PC-3 (cell line): Measurements from ENCODE around the gene FRMPD1. TPM values are rescaled to one million over a fixed set of nuclear protein-coding genes. Genes with fewer than 3 reads are reported as not detected.

Source experiments
- ATAC-seq: fragments of 200-7000 bp; cut with Tn5 transposase; 2 replicates; pipeline ENCODE4 v1.9.1; 2020; ENCODE audit warnings: mild to moderate bottlenecking, moderate library complexity
- BruUV-seq: library from RNA; stranded (reverse); fragments of 400-500 nt; replicated peaks from 2 replicates; lab custom pipeline; 2021; lab: Mats Ljungman, UMichigan
- CTCF ChIA-PET: fragments of 300-600 bp; sonication (Branson Sonifier 250); formaldehyde crosslinking; loops from one replicate; lab custom pipeline; 2022; ENCODE audit warnings: antibody characterized with exemption; lab: Charles Lee
- POLR2A ChIA-PET: fragments of 300-600 bp; sonication (Branson Sonifier 250); formaldehyde crosslinking; loops from one replicate; lab custom pipeline; 2022; ENCODE audit warnings: antibody characterized with exemption; ENCODE audit not compliant: unreplicated experiment; lab: Charles Lee
- DNase-seq: peaks from one replicate; pipeline ENCODE4 v3.0.0-alpha.2; 2015
- H2AFZ ChIP-seq: fragments of 300-600 bp; sonication (generic); 2 replicates; pipeline ENCODE4 v1.6.0; 2016; ENCODE audit warnings: antibody characterized with exemption, low read length
- H3F3A ChIP-seq: fragments of 300-600 bp; sonication (generic); one replicate; pipeline ENCODE4 v1.6.0; 2017; ENCODE audit warnings: antibody characterized with exemption, low read length, control low read depth, mild to moderate bottlenecking; ENCODE audit not compliant: unreplicated experiment
- H3K27ac ChIP-seq: fragments of 300-600 bp; sonication (generic); 2 replicates; pipeline ENCODE4 v1.5.1; 2016; ENCODE audit warnings: mild to moderate bottlenecking, low read length
- H3K27me3 ChIP-seq: fragments of 300-600 bp; sonication (generic); 2 replicates; pipeline ENCODE4 v1.6.1; 2016; ENCODE audit warnings: low read length, mixed read lengths
- H3K36me3 ChIP-seq: fragments of 300-600 bp; sonication (generic); 2 replicates; pipeline ENCODE4 v1.6.1; 2016; ENCODE audit warnings: low read depth, mixed run types, low read length, mixed read lengths
- H3K4me1 ChIP-seq: fragments of 300-600 bp; sonication (generic); 2 replicates; pipeline ENCODE4 v1.5.1; 2016; ENCODE audit warnings: low read length; ENCODE audit not compliant: insufficient read depth
- H3K4me2 ChIP-seq: fragments of 300-600 bp; sonication (generic); 2 replicates; pipeline ENCODE4 v1.6.0; 2016; ENCODE audit warnings: low read length
- H3K4me3 ChIP-seq: fragments of 300-600 bp; sonication (generic); 2 replicates; pipeline ENCODE4 v1.5.1; 2016; ENCODE audit warnings: mild to moderate bottlenecking, low read length, mixed read lengths
- H3K79me2 ChIP-seq: fragments of 300-600 bp; sonication (generic); 2 replicates; pipeline ENCODE4 v1.6.1; 2017; ENCODE audit warnings: low read length, mixed read lengths
- H3K9ac ChIP-seq: fragments of 300-600 bp; sonication (generic); 2 replicates; pipeline ENCODE4 v1.6.0; 2016; ENCODE audit warnings: mild to moderate bottlenecking, low read length
- H3K9me2 ChIP-seq: fragments of 300-600 bp; sonication (generic); replicated peaks from 2 replicates; pipeline ENCODE4 v1.6.1; 2016; ENCODE audit warnings: mixed run types, low read length, mixed read lengths
- H3K9me3 ChIP-seq: fragments of 300-600 bp; sonication (generic); 2 replicates; pipeline ENCODE4 v1.6.1; 2016; ENCODE audit warnings: low read length, mixed read lengths
- H4K20me1 ChIP-seq: fragments of 300-600 bp; sonication (generic); 2 replicates; pipeline ENCODE4 v1.6.1; 2016; ENCODE audit warnings: low read length, mixed read lengths
- CTCF ChIP-seq: fragments of 300-600 bp; sonication (generic); conservative IDR thresholded peaks from 2 replicates; pipeline ENCODE4 v1.5.1; 2017; ENCODE audit warnings: antibody characterized with exemption, low read depth, mild to moderate bottlenecking, low read length
- EZH2 ChIP-seq: fragments of 300-600 bp; sonication (generic); IDR thresholded peaks from one replicate; pipeline ENCODE4 v1.6.1; 2017; ENCODE audit warnings: antibody characterized with exemption, mild to moderate bottlenecking, low read length; ENCODE audit not compliant: unreplicated experiment
- EZH2phosphoT487 ChIP-seq: fragments of 300-600 bp; sonication (generic); IDR thresholded peaks from 2 replicates; pipeline ENCODE4 v1.6.1; 2018; ENCODE audit warnings: mild to moderate bottlenecking, antibody characterized with exemption, low read length, borderline replicate concordance
- intact Hi-C: fragments of 100-400 bp; cut with micrococcal nuclease; formaldehyde crosslinking; loops from 2 replicates; pipeline ENCODE4 v1.9.0; 2023
- total RNA-seq: library from RNA; depleted of rRNA; stranded (reverse); fragments of >200 nt; gene quantifications from 2 replicates; pipeline ENCODE4 v1.2.3, GENCODE V29; 2014

The FRMPD1 gene
- total RNA-seq, 1 experiment from 2014 or later, result not detected

- CTCF ChIA-PET, result no interaction called here
- Histone ChIP-seq H3K27ac (no peak overlapping the region), H3K4me2 (no peak overlapping the region), H3K4me1 (no peaks in the 10 kb centered on the region), H2AFZ (no peak overlapping the region), H3K27me3 (peaks cover 52% of the 10 kb centered on the region), H3F3A (no peaks in the 10 kb centered on the region), H3K9me2 (no peaks in the 10 kb centered on the region), H3K36me3 (no peaks in the 10 kb centered on the region), H3K9me3 (no peaks in the 10 kb centered on the region), H3K9ac (no peak overlapping the region), H3K4me3 (no peak overlapping the region), H3K79me2 (no peaks in the 10 kb centered on the region), H4K20me1 (no peaks in the 10 kb centered on the region)
- ATAC-seq, result 0 out of 2 replicates have a peak, but pooled peaks have one; percentile 38
- intact Hi-C loops, result no loop called here
- POLR2A ChIA-PET, result no interaction called here
- BruUV-seq, result no TSS peak
- DNase-seq, result no peak
- TF ChIP-seq EZH2 (no peak), EZH2phosphoT487 (no peak), CTCF (0 out of 2 replicates have a peak, but pooled peaks have one; percentile 9)
Measured at GRCh38 chr9:37668116-37668601, 17.4 kb downstream of the FRMPD1 start.

- Histone ChIP-seq H3K4me1 (no peaks in the 10 kb centered on the region), H3K79me2 (no peaks in the 10 kb centered on the region), H3K9ac (no peak overlapping the region), H3K9me2 (no peaks in the 10 kb centered on the region), H4K20me1 (no peaks in the 10 kb centered on the region), H3K27me3 (peaks cover 52% of the 10 kb centered on the region), H3K4me2 (no peak overlapping the region), H3F3A (no peaks in the 10 kb centered on the region), H3K9me3 (no peaks in the 10 kb centered on the region), H2AFZ (no peak overlapping the region), H3K4me3 (no peak overlapping the region), H3K36me3 (no peaks in the 10 kb centered on the region), H3K27ac (no peak overlapping the region)
- ATAC-seq (no peak), DNase-seq (no peak)
- ChIA-PET CTCF (no interaction called here), POLR2A (interaction anchor here (0.6 kb wide), 1 partner anchor 42 kb away, joined by 3 read pairs; no protein-coding TSS in a partner anchor)
- no TSS peak for BruUV-seq
- intact Hi-C loops, result no loop called here
- TF ChIP-seq CTCF (no peak), EZH2 (no peak), EZH2phosphoT487 (no peak)
Measured at GRCh38 chr9:37669232-37669631, 18.5 kb downstream of the FRMPD1 start.

- H3K36me3 ChIP-seq, result no peaks in the 10 kb centered on the region
- H3K9me2 ChIP-seq, result no peaks in the 10 kb centered on the region
- DNase-seq, result no peak
- intact Hi-C loops, result no loop called here
- H3K4me3 ChIP-seq, result no peak overlapping the region
- H3K4me2 ChIP-seq, result no peak overlapping the region
- ChIA-PET POLR2A (interaction anchor here (0.6 kb wide), 1 partner anchor 14 kb away, joined by 3 read pairs; no protein-coding TSS in a partner anchor), CTCF (no interaction called here)
- H3K27me3 ChIP-seq, result peaks cover 26% of the 10 kb centered on the region
- H3F3A ChIP-seq, result no peaks in the 10 kb centered on the region
- TF ChIP-seq EZH2phosphoT487 (no peak), CTCF (no peak), EZH2 (no peak)
- no peak overlapping the region for H3K9ac ChIP-seq
- no peak for ATAC-seq
- H3K79me2 ChIP-seq, result no peaks in the 10 kb centered on the region
- no peak overlapping the region for H2AFZ ChIP-seq
- no peak overlapping the region for H3K27ac ChIP-seq
- BruUV-seq, result no TSS peak
- no peaks in the 10 kb centered on the region for H4K20me1 ChIP-seq
- no peaks in the 10 kb centered on the region for H3K9me3 ChIP-seq
- no peaks in the 10 kb centered on the region for H3K4me1 ChIP-seq
Measured at GRCh38 chr9:37675661-37676060, 24.9 kb downstream of the FRMPD1 start.
